Activated B cell treated with CpG ODN at 0.5 μM for 24 hours (primary cell): ENCODE data around the gene SWAP70. TPM values are rescaled to one million over a fixed set of nuclear protein-coding genes. Genes with fewer than 3 reads are reported as not detected.
A peak's percentile ranks its signal among the peaks of the same experiment; 100 is the strongest.
"Not testable (repeated sequence)": the region's sequence is repeated elsewhere in the genome, so short reads cannot be mapped to it uniquely, and the experiment has no call there.

Experiments
- ATAC-seq: fragments of 200-7000 bp; cut with Tn5 transposase; one replicate; pipeline ENCODE4 v1.10.0; 2021; ENCODE audit warnings: low read depth, mild to moderate bottlenecking, moderate library complexity
- CTCF ChIA-PET: fragments of 350-600 bp; sonication (Branson Sonifier 250); formaldehyde crosslinking; loops from one replicate; lab custom pipeline; 2021; ENCODE audit warnings: antibody characterized with exemption; lab: Charles Lee
- POLR2A ChIA-PET: fragments of 350-600 bp; sonication (Branson Sonifier 250); formaldehyde crosslinking; loops from one replicate; lab custom pipeline; 2021; ENCODE audit warnings: antibody characterized with exemption; lab: Charles Lee
- DNase-seq: peaks from one replicate; pipeline ENCODE4 v3.0.0; 2022
- H3K27ac Mint-ChIP-seq: one replicate; pipeline ENCODE4 v1.8.0; 2020; ENCODE audit warnings: mixed read lengths
- H3K27me3 Mint-ChIP-seq: one replicate; pipeline ENCODE4 v1.8.0; 2021; ENCODE audit warnings: mixed read lengths
- H3K36me3 Mint-ChIP-seq: one replicate; pipeline ENCODE4 v1.8.0; 2021; ENCODE audit warnings: low read depth, mixed read lengths
- H3K4me1 Mint-ChIP-seq: one replicate; pipeline ENCODE4 v1.8.0; 2021; ENCODE audit warnings: mixed read lengths
- H3K4me3 Mint-ChIP-seq: one replicate; pipeline ENCODE4 v1.8.0; 2020; ENCODE audit warnings: mild to moderate bottlenecking, mixed read lengths
- H3K9me3 Mint-ChIP-seq: one replicate; pipeline ENCODE4 v1.8.0; 2020; ENCODE audit warnings: mixed read lengths
- CTCF ChIP-seq: fragments of 200-600 bp; IDR thresholded peaks from one replicate; pipeline ENCODE4 v1.8.0; 2022; ENCODE audit warnings: antibody characterized with exemption, mild to moderate bottlenecking
- intact Hi-C: fragments of 100-400 bp; cut with micrococcal nuclease; formaldehyde crosslinking; loops from one replicate; pipeline ENCODE4 v1.15.1; 2024
- total RNA-seq: library from RNA; stranded (reverse); gene quantifications from 2 replicates; pipeline ENCODE4 v1.2.3, GENCODE V29; 2022

The SWAP70 gene
- total RNA-seq, 1 donor from 2014 or later: 288 TPM

GRCh38 chr11:9700105-9700801 lies 36.4 kb downstream of the SWAP70 start:
- ATAC-seq (no peak), DNase-seq (no peak)
- Mint-ChIP-seq H3K4me1 (peaks cover 81% of the 10 kb centered on the region), H3K27me3 (no peaks in the 10 kb centered on the region), H3K27ac (peak overlapping the region; percentile 73), H3K36me3 (peaks cover 80% of the 10 kb centered on the region), H3K9me3 (no peaks in the 10 kb centered on the region), H3K4me3 (no peak overlapping the region)
- no peak for TF ChIP-seq CTCF
- intact Hi-C loops: loop anchor here (5.0 kb wide), 1 partner anchor 38 kb away; the partner anchor contains the start of gene SWAP70
- CTCF ChIA-PET: interaction anchor here (0.6 to 1.0 kb wide), 3 partner anchors 16 to 127 kb away, joined by 3 to 5 read pairs (median 3); no protein-coding TSS in a partner anchor
- POLR2A ChIA-PET: interaction anchor here (0.6 to 1.6 kb wide), 10 partner anchors 8 to 87 kb away, joined by 3 to 7 read pairs (median 4); no protein-coding TSS in a partner anchor

DNA sequence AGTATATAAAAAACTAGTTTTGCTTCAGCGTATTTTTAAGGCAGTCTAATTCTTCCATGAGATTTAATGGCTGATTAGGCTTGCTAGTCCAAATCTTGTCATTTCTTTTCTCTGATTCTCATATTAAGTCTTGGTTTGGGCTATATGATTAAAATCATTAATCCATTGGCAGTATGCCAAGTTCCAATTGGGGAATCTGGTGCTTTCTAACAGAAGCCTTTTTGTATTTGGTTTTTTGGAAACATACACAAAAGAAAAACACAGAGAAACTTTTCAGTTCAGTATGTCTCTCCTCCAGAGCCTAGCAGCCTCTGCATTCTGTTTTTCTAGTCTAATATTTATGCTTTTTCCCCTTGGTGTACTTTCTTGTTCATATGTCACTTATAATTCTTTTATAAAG lies 37.9 kb downstream of the SWAP70 start:
- ChIA-PET POLR2A (interaction anchor here (0.9 kb wide), 2 partner anchors 15 to 88 kb away, joined by 3 to 5 read pairs; no protein-coding TSS in a partner anchor), CTCF (no interaction called here)
- Mint-ChIP-seq H3K4me3 (peak overlapping the region; percentile 35), H3K27ac (peak overlapping the region; percentile 85), H3K4me1 (peaks cover 69% of the 10 kb centered on the region), H3K27me3 (no peaks in the 10 kb centered on the region), H3K36me3 (peaks cover 66% of the 10 kb centered on the region), H3K9me3 (no peaks in the 10 kb centered on the region)
- ATAC-seq (no peak), DNase-seq (no peak)
- intact Hi-C loops: loop anchor here (1.0 to 5.0 kb wide), 3 partner anchors 7 to 39 kb away; partner anchors contain the start of gene SWAP70
- no peak for TF ChIP-seq CTCF

- peaks cover 64% of the 10 kb centered on the region for H3K36me3 Mint-ChIP-seq
- H3K27me3 Mint-ChIP-seq: no peaks in the 10 kb centered on the region
- H3K4me1 Mint-ChIP-seq: peaks cover 68% of the 10 kb centered on the region
- no peak for DNase-seq
- no peaks in the 10 kb centered on the region for H3K9me3 Mint-ChIP-seq
- intact Hi-C loops: loop anchor here (2.0 to 5.0 kb wide), 2 partner anchors 14 to 41 kb away; partner anchors contain the start of gene SWAP70
- ATAC-seq: peak; percentile 30
- ChIA-PET CTCF (interaction anchor here (0.7 kb wide), 1 partner anchor 45 kb away, joined by 3 read pairs; no protein-coding TSS in a partner anchor), POLR2A (interaction anchor here (0.6 to 1.2 kb wide), 2 partner anchors 11 to 14 kb away, joined by 3 to 4 read pairs; no protein-coding TSS in a partner anchor)
- peak overlapping the region; percentile 45 for H3K4me3 Mint-ChIP-seq
- TF ChIP-seq CTCF: no peak
- H3K27ac Mint-ChIP-seq: peak overlapping the region; percentile 78
These were observed 39.4 kb downstream of the SWAP70 start for GRCh38 chr11:9703280-9703679.

DNA sequence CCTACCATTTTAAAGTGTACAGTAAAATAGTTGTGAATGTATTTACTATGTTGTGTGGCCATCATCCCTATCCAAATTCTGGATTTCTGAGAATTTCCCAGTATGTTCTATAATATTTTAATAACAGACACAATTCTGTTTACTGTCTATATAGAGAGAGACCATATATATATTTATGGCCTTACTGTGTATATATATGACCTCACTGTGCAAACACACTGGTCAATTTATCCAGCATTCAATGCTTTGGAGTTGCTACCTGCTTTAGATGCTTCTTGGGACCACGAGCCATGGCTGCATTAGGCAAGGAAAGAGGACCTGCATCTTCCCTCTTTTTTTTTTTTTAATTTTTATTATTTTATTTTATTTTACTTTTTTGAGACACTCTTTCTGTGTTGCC lies 40.2 kb downstream of the SWAP70 start:
- H3K27ac Mint-ChIP-seq: peak overlapping the region; percentile 78
- H3K4me3 Mint-ChIP-seq: no peak overlapping the region
- H3K9me3 Mint-ChIP-seq: no peaks in the 10 kb centered on the region
- DNase-seq: no peak
- intact Hi-C loops: loop anchor here (5.0 kb wide), 1 partner anchor 42 kb away; the partner anchor contains the start of gene SWAP70
- no peak for TF ChIP-seq CTCF
- POLR2A ChIA-PET: interaction anchor here (0.7 to 1.2 kb wide), 2 partner anchors 12 to 21 kb away, joined by 3 to 4 read pairs; no protein-coding TSS in a partner anchor
- peaks cover 62% of the 10 kb centered on the region for H3K36me3 Mint-ChIP-seq
- H3K4me1 Mint-ChIP-seq: peaks cover 68% of the 10 kb centered on the region
- CTCF ChIA-PET: interaction anchor here (0.7 to 1.2 kb wide), 2 partner anchors 44 to 45 kb away, joined by 3 read pairs; no protein-coding TSS in a partner anchor
- H3K27me3 Mint-ChIP-seq: no peaks in the 10 kb centered on the region
- ATAC-seq: no peak

DNA sequence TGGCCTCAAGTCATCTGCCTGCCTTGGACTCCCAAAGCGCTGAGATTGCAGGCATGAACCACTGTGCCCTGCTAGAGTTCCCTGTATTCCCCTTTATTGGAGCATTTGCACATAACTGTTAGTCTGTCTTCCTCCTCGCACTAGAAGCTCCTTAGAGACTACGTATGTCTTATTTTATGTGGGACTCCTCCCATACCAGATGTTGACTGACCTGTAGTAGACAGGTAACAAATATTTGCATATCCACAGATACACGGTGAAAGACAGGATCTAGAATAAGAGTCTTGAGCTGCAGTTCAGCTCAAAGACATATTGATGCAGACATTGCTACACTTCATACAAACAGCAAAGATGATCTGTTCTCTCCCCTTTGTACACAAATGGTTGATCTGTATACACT lies 40.7 kb downstream of the SWAP70 start:
- intact Hi-C loops: loop anchor here (5.0 kb wide), 1 partner anchor 42 kb away; the partner anchor contains the start of gene SWAP70
- ATAC-seq: no peak

DNA sequence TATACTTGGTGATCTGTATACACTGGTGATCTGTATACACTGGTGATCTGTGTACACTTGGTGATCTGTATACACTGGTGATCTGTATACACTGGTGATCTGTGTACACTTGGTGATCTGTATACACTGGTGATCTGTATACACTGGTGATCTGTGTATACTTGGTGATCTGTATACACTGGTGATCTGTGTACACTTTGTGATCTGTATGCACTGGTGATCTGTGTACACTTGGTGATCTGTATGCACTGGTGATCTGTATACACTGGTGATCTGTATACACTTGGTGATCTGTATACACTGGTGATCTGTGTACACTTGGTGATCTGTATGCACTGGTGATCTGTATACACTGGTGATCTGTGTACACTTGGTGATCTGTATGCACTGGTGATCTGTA lies 41.5 kb downstream of the SWAP70 start:
- POLR2A ChIA-PET, intact Hi-C loops, H3K27ac Mint-ChIP-seq, ATAC-seq, H3K27me3 Mint-ChIP-seq, DNase-seq, H3K4me3 Mint-ChIP-seq, H3K9me3 Mint-ChIP-seq: not testable (repeated sequence)
- Mint-ChIP-seq H3K4me1 (peaks cover 72% of the 10 kb centered on the region), H3K36me3 (peaks cover 68% of the 10 kb centered on the region)
- CTCF ChIA-PET: interaction anchor here (1.2 kb wide), 1 partner anchor 43 kb away, joined by 3 read pairs; no protein-coding TSS in a partner anchor

More for the DNA sequence above, 40.7 kb downstream of the SWAP70 start:
- DNase-seq: no peak
- Mint-ChIP-seq H3K27me3 (no peaks in the 10 kb centered on the region), H3K36me3 (peaks cover 65% of the 10 kb centered on the region), H3K4me1 (peaks cover 70% of the 10 kb centered on the region), H3K27ac (peak overlapping the region; percentile 75), H3K9me3 (no peaks in the 10 kb centered on the region), H3K4me3 (peak overlapping the region; percentile 21)
- CTCF ChIA-PET: interaction anchor here (1.2 kb wide), 1 partner anchor 44 kb away, joined by 3 read pairs; no protein-coding TSS in a partner anchor
- no peak for TF ChIP-seq CTCF
- POLR2A ChIA-PET: interaction anchor here (0.7 kb wide), 1 partner anchor 21 kb away, joined by 3 read pairs; no protein-coding TSS in a partner anchor
